Stimulated activated CD4-positive, alpha-beta T cell treated with anti-CD3 and anti-CD28 coated beads, Interleukin-4, amount 100 ng/mL, for 48 hours (primary cell): ENCODE measurements around the gene VPS54.

Source experiments
- DNase-seq, 2 donors: peaks; one replicate each; pipeline ENCODE4 v3.0.0-alpha.2; 2020; ENCODE audit warnings: low read depth in 2 of 2

The VPS54 gene

DNA sequence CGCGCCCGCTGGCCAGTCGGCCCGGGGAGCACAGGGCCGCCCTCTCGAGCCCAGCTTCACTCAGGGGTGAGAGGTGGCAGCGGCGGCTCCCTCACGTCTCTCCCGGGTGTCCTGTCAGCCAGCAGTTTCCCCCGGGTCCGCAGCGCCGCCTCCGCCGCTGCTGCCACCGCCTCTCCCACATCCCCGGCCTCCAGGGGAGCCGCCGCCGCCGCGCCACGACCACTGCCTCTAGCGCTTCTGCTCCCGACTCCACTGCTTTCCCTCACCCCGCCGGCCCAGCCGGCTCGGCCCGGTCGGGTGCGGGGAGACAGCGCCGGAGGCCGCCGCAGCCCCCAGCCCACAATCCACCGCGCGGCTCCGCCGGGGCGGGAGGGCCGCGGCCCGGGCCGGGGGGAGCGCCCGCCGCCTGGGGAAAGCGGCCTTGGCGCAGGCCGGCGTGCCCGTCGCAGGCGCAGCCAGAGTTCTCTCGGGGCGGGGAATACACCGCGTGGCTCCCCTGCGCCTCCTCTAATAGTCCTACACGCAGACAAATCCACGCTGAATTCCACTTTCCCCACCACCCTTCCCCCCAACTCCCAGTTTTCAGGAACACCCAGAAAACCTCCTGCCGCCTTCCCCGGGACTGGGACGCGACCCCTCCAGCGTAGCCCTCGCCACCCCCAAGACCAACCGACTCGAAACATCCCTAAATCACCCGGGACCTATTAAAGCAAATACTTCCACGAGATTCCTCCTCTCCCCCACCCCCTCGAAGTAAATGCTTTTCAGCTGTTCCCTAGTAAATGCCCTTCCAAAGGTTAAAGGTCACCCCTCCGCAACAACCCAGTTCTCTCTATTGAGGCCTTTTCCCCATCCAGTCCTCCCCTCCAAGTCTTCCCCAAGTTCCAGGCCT is at the start of gene VPS54:
Gene VPS54, minus strand, starts transcription at position 346 of the 892 bp plus-strand sequence. CDS start 35,429 bp downstream, outside the sequence.
- peak; percentile 49 to 55 for DNase-seq

DNA sequence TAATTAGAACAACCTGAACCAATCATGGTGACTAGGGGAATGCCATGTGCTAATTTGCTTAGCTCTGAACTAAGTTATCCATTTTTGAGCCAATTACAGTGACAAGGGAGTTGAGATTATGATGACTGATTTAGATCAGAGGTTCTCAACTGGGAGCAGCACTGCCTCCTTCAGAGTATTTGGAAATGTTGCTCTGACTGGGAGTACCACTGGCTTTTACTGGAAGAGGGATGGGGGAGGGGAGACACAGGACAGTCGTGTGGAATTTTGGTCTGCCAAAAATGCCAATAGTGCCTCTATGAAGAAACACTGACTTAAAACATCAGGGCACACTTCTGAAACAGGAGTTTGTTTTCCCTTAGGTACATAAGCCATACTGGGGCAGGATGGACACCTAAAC is 48.1 kb upstream of the VPS54 start:
- no peak for DNase-seq

DNA sequence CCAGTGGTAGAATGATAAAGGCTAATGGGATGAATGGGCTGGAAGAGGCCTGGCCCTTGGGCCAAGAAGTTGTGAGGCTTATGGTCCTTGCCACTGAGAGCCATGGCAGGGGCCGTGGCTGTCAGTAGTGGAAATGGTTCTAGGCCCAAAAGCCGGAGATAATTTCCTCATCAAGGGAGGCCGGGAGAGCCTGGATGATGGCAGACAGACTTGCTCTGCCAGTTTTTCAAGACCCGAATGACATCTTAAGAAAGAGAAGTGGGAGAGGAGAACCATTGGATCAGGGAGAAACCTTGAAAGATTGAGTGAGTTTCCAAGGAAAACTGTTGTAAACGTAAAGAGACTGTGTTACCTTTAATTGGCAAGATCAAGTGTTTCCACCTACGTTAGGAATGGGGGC is 46.3 kb upstream of the VPS54 start:
- DNase-seq = no peak

DNA sequence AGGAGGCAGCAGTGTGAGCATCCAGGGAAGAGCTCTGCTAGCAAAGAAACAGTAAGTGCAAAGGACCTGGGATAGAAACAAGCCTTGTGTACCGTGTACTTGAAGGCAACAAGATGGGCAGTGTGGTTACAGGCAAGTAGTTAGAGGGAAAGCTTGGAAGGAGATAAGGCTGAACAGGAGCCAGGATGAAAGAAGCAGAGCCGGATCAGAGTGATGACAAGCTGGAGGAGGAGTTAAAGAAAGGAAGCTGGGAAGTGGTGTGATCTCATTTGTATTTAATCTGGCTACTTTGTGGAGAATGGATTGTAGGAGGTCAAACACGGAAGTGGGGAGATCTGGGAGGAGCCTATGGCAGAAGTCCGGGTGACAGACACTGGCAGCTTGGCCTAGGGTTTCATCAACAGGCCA is 44.7 kb upstream of the VPS54 start:
- DNase-seq = no peak

DNA sequence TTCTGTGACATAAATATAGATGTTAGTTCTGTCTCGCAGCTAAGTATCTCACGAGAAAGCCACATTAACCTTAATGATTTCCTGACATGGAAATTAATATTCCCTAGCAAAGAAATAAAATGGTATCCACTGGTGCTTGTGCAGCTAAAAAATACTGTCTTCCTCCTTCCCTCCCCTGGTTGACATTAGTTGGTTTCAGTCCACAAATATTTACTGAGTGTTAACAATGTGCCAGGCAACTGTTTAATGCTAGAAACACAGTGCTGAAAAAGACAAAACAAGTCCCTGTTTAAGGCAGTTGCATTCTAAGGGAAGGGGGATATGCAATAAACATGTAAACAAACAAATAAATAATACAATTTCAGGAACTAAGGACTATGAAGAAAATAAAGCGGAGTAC is 44.2 kb upstream of the VPS54 start:
- DNase-seq = no peak

DNA sequence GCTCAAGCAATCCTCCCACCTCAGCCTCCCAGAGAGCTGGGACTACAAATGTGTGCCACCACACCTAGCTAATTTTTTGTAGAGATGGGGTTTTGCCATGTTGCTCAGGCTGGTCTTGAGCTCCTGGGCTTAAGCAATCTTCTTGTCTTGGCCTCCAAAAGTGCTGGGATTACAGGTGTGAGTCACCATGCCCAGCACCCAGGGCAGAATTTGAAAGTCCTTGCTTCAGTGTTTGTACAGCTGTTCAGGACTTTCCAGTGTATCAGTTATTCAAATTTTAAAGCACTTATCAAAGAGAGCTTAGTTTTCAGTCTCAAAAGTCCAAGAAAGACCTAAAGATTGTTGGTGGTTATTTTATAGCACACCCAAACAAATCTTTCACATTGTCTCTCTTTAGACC is 43.6 kb upstream of the VPS54 start:
- no peak for DNase-seq

DNA sequence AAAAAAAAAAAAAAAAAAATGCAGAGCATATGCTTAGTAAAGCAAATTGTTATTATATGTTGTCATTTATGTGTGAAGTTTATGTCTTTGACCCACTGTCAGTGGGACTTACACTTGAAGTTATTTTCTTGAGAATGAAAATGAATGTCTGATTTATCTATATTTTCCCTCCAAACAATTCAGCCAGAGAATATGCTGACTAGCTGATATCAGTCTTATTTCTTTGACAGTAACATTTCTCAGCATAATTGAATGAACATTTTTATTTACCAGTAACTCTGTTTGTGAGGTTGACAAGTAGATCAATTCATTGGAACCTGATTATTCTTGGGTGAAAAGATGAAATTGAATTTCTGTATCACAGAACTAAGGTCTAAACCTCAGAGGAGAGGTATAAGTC is 40.0 kb upstream of the VPS54 start:
- DNase-seq = no peak

DNA sequence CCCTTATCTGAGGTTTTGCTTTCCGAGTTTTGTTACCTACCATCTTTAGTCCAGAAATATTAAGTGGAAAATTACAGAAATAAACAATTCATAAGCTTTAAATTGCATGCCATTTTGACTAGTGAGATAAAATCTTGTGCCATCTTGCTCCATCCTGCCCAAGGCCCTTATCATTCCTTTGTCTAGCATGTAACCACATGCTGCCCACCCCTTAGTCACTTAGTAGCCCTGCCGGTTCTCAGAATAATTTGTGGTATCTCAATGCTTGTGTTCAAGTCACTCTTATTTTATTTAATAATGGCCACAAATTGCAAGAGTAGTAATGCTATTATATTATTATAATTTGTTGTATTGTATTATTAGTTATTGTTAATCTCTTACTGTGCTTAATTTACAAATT is 36.8 kb upstream of the VPS54 start:
- DNase-seq = no peak

DNA sequence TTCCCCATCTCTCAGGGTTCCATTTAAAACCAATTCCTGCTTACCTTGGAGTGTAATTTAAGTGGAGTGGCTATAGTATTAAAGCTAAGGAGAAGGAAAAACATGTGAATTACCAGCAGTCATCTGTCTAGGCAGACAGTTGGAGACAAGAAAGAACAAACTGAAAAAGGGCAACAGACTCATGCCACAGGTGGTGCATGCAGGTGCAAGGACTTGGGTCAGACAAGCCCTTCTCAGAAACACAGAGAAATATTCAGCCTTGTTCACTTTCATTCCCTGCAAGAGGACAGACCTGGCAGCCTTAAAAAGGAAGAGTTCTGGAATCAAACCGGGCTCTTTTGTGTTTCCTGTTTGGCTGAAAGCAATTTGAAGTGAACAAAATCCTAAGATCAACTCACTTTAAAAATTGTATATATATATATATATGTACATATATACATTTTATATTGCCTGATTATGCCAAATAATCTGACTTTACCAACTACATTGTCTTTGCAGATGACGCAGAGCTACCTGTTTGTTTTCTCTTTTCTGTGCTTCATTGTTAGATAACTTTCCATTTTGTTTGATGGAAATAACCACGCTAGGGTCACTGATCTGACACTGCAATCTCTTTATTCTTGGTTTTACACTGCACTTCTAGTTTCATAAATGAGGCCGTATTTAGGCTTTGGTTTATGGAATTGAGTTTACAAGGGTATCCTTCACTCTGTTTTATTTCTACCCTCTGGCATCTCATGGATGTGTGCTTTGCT is 35.1 kb upstream of the VPS54 start:
- DNase-seq = no peak

- DNase-seq = no peak
Observed at GRCh38 chr2:64052463-64053241, 33.4 kb upstream of the VPS54 start.

DNA sequence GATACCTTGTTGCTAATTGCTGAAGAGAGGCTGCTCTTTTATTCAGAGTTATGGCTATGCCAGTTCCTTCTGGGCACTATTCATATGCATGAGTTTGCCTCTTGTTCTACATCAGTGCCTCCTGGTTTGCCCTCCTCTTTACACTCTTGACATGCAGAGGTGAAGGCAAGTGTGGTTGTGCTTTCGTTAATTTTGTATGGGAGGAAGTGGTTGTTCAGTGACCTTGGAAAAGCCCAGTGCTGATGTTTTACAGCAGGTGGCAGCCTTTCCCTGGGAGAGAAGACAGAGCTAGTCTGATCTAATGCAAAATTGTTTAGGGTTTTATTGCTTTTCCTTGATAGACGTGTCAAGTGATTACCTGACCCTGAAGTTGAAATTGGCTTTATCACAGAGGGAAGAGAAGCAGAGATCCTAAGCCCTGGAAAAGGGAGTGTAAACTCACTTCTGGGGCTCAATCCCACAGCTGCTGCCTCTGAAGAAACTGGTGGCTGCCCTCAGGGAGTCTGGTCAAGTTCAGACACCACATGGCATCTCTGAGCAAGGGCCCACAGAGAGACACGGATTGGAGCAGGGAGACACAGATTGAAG is 30.5 kb upstream of the VPS54 start:
- DNase-seq = peak; percentile 33 to 59

DNA sequence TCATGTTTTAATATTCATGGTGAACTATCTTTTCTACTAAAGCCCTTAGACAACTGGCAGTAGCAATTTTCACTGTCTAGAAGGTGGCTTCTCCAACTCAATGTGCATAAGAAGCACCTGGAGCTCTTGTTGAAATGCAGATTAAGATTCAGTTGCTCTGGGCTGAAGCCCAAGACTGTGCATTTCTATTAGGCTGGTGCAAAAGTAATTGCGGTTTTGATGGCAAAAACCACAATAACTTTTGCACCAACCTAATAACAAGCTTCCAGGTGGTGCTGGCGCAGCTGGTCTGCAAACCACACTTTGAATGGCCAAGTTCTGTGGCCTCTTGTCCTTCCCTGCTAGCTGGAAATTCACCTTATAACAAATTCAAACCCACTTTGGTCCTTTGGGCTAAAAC is 26.7 kb upstream of the VPS54 start:
- DNase-seq = no peak

GRCh38 chr2:64040161-64040560 is 20.9 kb upstream of the VPS54 start:
- DNase-seq = no peak

DNA sequence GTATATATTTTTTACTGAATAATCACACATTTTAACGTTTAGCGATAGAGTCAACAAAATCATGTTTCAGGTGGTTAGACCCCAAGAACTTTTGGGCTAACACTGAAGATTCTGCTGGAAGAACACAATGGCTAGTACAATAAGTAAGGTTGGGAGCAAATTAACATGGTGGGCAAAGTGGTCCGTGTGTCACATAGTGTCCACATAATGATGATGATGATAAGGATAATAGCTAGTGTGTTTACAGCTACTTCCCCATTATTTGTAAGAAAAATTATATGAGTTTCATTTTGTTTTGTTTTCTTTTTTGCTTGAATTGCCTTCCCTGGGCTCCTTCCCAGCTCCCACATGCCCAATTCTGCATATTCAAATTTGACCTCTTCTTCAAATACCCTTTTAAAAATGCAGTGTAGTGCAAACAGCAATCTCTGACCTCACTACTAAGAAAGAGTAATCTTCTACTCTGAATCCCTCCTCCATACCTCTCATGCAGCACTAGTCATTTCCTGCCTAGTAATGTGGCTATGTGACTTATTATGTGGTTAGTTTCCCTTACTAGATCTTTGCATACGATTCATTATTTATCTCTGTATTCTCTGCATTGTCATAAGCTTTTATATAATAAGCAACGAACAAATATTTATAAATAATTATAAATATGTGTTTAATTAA is 16.9 kb upstream of the VPS54 start:
- no peak for DNase-seq

DNA sequence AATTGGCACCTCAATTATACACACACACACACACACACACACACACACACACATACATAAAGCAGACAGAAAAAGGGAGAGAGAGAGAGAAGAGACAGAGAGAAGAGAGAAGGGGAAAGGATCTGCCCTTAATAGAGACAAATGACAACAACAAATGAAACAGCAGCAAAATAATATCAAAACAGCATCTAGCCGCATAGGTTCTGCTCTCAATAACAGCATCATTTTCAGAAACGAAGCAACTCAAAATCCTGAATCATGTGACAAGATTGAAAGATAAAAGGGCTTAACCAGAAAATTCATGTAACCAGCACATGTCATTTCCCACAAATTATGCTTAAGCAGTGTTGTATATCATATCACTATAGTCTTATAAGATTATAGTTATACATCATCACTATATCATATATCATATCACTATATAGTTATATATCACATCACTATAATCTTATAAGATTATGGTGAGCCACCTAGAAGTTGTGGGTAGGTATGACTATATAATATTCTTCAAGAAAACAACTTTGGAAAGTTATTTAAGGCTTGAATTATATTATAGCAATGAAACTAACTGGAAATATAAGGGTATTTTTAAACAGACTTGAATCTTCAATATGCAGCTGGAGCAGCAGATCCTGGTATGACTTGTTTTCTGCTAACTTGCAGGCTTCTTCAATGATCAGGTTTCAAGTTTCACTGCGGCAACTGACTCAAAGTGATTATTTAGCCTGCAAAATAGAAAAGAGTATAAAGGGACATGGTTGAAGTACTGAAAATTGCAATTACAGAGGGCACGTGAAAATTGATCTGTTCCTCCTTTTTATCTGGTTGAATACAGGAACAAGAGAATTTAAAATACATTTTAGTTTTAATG is 16.1 kb upstream of the VPS54 start:
- DNase-seq = no peak

DNA sequence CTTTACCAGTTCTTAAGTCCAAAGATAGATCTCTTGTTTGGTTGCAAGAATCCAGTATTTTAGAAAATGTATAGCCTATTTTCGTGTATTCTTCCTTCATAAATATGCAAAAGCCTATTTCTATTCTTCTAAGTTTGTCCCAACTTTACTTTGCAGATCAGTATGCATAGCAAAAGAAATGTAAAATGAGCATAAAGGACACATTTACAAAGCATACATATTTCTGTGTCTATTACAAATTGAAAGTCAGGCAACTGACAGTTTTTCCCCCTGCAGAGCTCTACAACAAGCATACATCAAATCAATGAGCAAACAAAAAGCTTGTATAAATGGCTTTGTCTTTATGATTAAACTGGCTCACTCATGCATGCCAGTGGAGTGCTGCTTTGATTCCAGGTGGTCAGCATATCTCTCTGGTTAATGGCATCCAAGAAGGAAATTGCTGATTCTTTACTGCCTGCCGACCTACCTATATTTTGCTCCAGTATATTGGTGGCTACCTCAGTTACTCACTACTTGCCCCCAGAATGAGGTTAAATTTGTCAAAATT is 10.0 kb upstream of the VPS54 start:
- DNase-seq = no peak

DNA sequence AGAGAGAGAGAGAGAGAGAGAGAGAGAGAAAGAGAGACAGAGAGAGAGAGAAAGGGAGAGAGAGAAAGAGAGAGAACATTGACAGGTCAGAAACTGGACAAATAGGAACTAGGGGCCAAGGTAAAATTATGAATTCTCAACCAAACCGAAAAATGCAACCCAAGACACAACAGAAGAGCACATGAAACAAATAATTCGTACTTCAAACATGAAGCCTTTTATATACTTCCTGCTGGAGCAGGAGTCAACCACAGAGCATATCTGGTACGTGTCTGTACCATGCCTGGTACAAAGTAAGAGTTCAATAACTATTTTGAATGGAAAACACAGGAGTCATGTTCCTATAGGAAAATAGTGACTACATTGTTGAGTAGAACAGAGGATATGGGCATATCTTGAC is 6.5 kb upstream of the VPS54 start:
- no peak for DNase-seq

DNA sequence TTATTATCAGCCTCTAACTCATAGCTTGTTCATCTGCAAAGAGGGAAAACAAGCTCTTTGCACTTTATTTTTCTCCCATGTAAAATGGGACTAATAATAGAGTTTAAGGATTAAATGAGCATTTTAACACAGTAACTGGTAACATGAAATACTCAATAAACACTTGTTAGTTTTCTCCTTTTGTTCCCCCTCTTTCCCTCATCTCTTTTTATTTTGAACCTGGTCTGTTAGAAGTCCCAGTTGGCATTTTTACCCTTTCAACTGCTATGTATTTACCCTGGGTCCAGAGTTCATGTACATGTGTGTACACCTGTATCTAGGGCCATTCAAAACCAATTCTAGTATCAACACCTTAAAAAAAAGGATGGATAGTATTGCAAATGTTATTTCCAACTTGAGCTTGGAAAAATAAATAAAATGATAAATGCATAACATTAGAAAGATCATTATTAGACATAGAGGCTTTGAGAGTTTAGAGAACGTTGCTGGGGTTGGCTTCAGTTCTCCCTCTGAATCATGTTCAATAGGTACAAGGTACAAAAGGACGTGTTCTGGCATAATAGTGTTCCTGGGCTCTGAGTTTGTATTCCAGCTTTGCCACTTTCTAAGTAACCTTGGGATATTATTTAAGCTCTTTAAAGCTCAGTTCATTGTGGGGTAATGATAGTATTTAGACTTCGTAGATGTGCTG is 5.2 kb upstream of the VPS54 start:
- no peak for DNase-seq

DNA sequence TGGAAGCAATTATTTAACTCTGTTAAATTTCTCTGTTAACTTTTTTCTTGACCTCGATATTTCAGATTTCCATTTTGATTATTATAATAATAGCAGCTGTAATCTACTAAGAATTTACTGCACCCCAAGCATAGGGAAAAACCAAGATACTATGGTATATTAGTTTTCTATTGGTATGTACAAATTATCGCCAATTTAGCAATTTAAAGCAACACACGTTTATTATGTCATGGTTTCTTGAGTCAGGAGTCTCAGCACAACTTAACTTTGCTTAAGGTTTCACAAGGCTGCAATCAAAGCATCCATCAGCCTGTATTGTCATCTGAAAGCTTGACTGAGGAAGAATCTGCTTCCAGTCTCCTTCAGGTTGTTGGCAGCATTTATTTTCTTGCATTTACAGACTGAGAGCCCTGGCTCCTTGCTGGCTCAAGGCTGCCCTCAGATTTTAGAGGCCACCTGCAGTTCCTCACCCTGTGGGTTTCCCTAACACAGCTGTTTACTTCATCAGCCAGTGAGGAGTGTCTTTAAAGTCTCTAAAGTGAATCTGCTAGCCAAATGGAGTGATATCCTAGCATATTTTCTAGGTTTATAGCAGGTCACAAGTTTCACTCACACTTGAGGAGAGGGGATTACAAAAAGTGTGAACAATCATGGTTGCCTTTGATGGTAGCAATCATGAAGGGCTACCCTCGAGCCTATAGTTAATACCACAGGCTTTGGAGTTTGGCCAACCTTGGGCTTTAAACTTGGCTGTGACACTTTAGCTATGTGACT is 4.4 kb upstream of the VPS54 start:
- DNase-seq = no peak
